Activated T-cell treated with anti-CD3 and anti-CD28 coated beads for 1 hour (primary cell): Measurements from ENCODE around the gene FGF22.
"Not testable (repeated sequence)": the region's sequence is repeated elsewhere in the genome, so short reads cannot be mapped to it uniquely, and the experiment has no call there.

Source experiments
- DNase-seq: peaks from one replicate; pipeline ENCODE4 v3.0.0-alpha.2; 2020; ENCODE audit warnings: low read depth

FGF22 gene

GRCh38 chr19:621819-622218 lies 17.9 kb upstream of the FGF22 start:
- DNase-seq, result no peak

- DNase-seq, result no peak
These were observed 17.0 kb upstream of the FGF22 start for GRCh38 chr19:622666-623065.

GRCh38 chr19:623175-623916 lies 16.3 kb upstream of the FGF22 start:
- no peak for DNase-seq

GRCh38 chr19:623974-624373 lies 15.7 kb upstream of the FGF22 start:
- DNase-seq, result no peak

- no peak for DNase-seq
These were observed 15.1 kb upstream of the FGF22 start for GRCh38 chr19:624433-625109.

GRCh38 chr19:625257-625656 lies 14.4 kb upstream of the FGF22 start:
- DNase-seq, result no peak

GRCh38 chr19:626566-626965 lies 13.1 kb upstream of the FGF22 start:
- DNase-seq, result not testable (repeated sequence)

GRCh38 chr19:628168-628567 lies 11.5 kb upstream of the FGF22 start:
- DNase-seq, result no peak

GRCh38 chr19:629515-629914 lies 10.2 kb upstream of the FGF22 start:
- DNase-seq, result not testable (repeated sequence)

GRCh38 chr19:629961-630714 lies 9.5 kb upstream of the FGF22 start:
- no peak for DNase-seq

- no peak for DNase-seq
These were observed 7.1 kb upstream of the FGF22 start for GRCh38 chr19:632579-633067.

GRCh38 chr19:633068-633785 lies 6.5 kb upstream of the FGF22 start, which contains the start of gene POLRMT:
Gene POLRMT, minus strand, starts transcription at chr19:633537. Its CDS starts 25 bp downstream, at chr19:633512.
- peak; percentile 92 for DNase-seq

GRCh38 chr19:633786-634639 lies 5.7 kb upstream of the FGF22 start:
- no peak for DNase-seq

GRCh38 chr19:634975-635652 lies 4.6 kb upstream of the FGF22 start:
- no peak for DNase-seq

GRCh38 chr19:638906-639252 lies 800 bp upstream of the FGF22 start:
- no peak for DNase-seq

GRCh38 chr19:640161-640558 lies 481 bp downstream of the FGF22 start:
- no peak for DNase-seq

- no peak for DNase-seq
These were observed 1.0 kb downstream of the FGF22 start for GRCh38 chr19:640606-641189.

GRCh38 chr19:641702-642101 lies 2.0 kb downstream of the FGF22 start:
- DNase-seq, result no peak

- no peak for DNase-seq
These were observed 3.4 kb downstream of the FGF22 start for GRCh38 chr19:642767-643727.
